Measurements from ENCODE around the gene CNTN3. TPM values are rescaled to one million over a fixed set of nuclear protein-coding genes. Genes with fewer than 3 reads are reported as not detected.

The CNTN3 gene
- total RNA-seq, 1 experiment from 2014 or later, result not detected

- ATAC-seq, result no peak
- no peak for DNase-seq (ENCODE audit: low read depth, low spot score)
- peaks cover 11 to 22% of the 10 kb centered on the region in 2 experiments; a peak in 2 of 4 replicates for H3K9me3 ChIP-seq (ENCODE audit: control insufficient read depth in 1 of 2, insufficient read depth in 1 of 2, low read depth in 1 of 2, low read length in 2 of 2)
- BruUV-seq (replicated peaks), result no TSS peak
- H2AFZ ChIP-seq (ENCODE audit: low read depth, low read length, poor library complexity, severe bottlenecking), result no peak overlapping the region
- TF ChIP-seq ZFX (IDR thresholded peaks at IDR 0.05) (no peak), CTCF (IDR thresholded peaks at IDR 0.05 in 2 of 3, conservative IDR thresholded peaks at IDR 0.05 in 1 of 3; ENCODE audit: borderline replicate concordance in 1 of 3, insufficient read depth in 1 of 3, low read depth in 2 of 3, low read length in 2 of 3) (no peak), TCF7L2 (IDR thresholded peaks at IDR 0.05; ENCODE audit: borderline replicate concordance, extremely low read depth, insufficient read depth, insufficient read length) (no peak), ZBTB33 (IDR thresholded peaks at IDR 0.05; ENCODE audit: extremely low read depth, insufficient replicate concordance, low read length) (no peak), SIN3A (IDR thresholded peaks at IDR 0.05; ENCODE audit: low read depth) (no peak), CBX3 (IDR thresholded peaks at IDR 0.05; ENCODE audit: low read depth) (no peak), EGR1 (IDR thresholded peaks at IDR 0.05; ENCODE audit: low read depth) (no peak), CEBPB (IDR thresholded peaks at IDR 0.05; ENCODE audit: low read depth) (no peak), RAD21 (IDR thresholded peaks at IDR 0.05; ENCODE audit: low read depth) (no peak), SP1 (IDR thresholded peaks at IDR 0.05; ENCODE audit: low read depth) (no peak), SRF (IDR thresholded peaks at IDR 0.05; ENCODE audit: low read depth) (no peak), ATF3 (IDR thresholded peaks at IDR 0.05) (no peak), JUND (IDR thresholded peaks at IDR 0.05) (no peak), ZNF274 (IDR thresholded peaks at IDR 0.05; ENCODE audit: low read depth, low read length) (no peak), EZH2 (IDR thresholded peaks at IDR 0.05) (no peak)
- H3K9me2 ChIP-seq (ENCODE audit: insufficient read depth), result no peaks in the 10 kb centered on the region
- no peak overlapping the region for H3K27ac ChIP-seq (ENCODE audit: low read depth, low read length)
- no peaks in the 10 kb centered on the region for H3K36me3 ChIP-seq (ENCODE audit: control insufficient read depth in 1 of 2, insufficient read depth in 2 of 2, low read length in 2 of 2)
- no peaks in the 10 kb centered on the region for H3K79me2 ChIP-seq (ENCODE audit: insufficient read depth, low read length)
- no peaks in the 10 kb centered on the region for H3K4me1 ChIP-seq (ENCODE audit: control insufficient read depth in 1 of 2, insufficient read depth in 2 of 2, low read length in 2 of 2)
- H4K20me1 ChIP-seq (ENCODE audit: insufficient read depth), result no peaks in the 10 kb centered on the region
- ChIA-PET RAD21 (ENCODE audit: low non-redundant PET in 1 of 2, low total read pairs in 2 of 2, uncharacterized antibody in 2 of 2, unreplicated experiment in 2 of 2) (no interaction called here), POLR2A (no interaction called here), CTCF (no interaction called here)
- H3K27me3 ChIP-seq (ENCODE audit: insufficient read depth, low read length), result no peaks in the 10 kb centered on the region
- no peak overlapping the region for H3K9ac ChIP-seq (ENCODE audit: low read length)
- intact Hi-C loops (cut with micrococcal nuclease), result no loop called here
- H3K4me2 ChIP-seq (ENCODE audit: low read length), result no peak overlapping the region
- no peak overlapping the region for H3K4me3 ChIP-seq (replicated peaks in 1 of 2; ENCODE audit: low read depth in 1 of 2, low read length in 2 of 2)
These were observed 14.9 kb downstream of the CNTN3 start for GRCh38 chr3:74599564-74599963.
